Stomach smooth muscle (tissue), 2 donors: ENCODE measurements around the gene MAP2K2.
"Not testable (repeated sequence)": the region's sequence is repeated elsewhere in the genome, so short reads cannot be mapped to it uniquely, and the experiment has no call there.

Experiments
- H3K27ac ChIP-seq: one replicate; pipeline ENCODE4 v1.7.0; 2013; ENCODE audit warnings: mild to moderate bottlenecking, low read length, inconsistent platforms
- H3K27me3 ChIP-seq, 2 donors: one replicate each; pipeline ENCODE4 v1.7.0; 2013; ENCODE audit warnings: low read length in 2 of 2; ENCODE audit not compliant: insufficient read depth in 2 of 2, control insufficient read depth in 1 of 2
- H3K36me3 ChIP-seq, 2 donors: one replicate each; pipeline ENCODE4 v1.7.0; 2013; ENCODE audit warnings: low read length in 2 of 2; ENCODE audit not compliant: control insufficient read depth in 2 of 2, insufficient read depth in 2 of 2
- H3K4me1 ChIP-seq: one replicate; pipeline ENCODE4 v1.7.0; 2013; ENCODE audit warnings: low read length; ENCODE audit not compliant: control insufficient read depth, insufficient read depth
- H3K4me3 ChIP-seq, 2 donors: one replicate each; pipeline ENCODE4 v1.7.0; 2013; ENCODE audit warnings: low read length in 2 of 2
- H3K9ac ChIP-seq, 2 donors: one replicate each; pipeline ENCODE4 v1.7.0; 2013; ENCODE audit warnings: low read length in 2 of 2, mild to moderate bottlenecking in 1 of 2
- H3K9me3 ChIP-seq, 2 donors: one replicate each; pipeline ENCODE4 v1.7.0; 2013; ENCODE audit warnings: low read length in 2 of 2; ENCODE audit not compliant: control insufficient read depth in 2 of 2
- donor health status: healthy.
- donor health status: Pancreatic carcinoma.

The MAP2K2 gene

DNA sequence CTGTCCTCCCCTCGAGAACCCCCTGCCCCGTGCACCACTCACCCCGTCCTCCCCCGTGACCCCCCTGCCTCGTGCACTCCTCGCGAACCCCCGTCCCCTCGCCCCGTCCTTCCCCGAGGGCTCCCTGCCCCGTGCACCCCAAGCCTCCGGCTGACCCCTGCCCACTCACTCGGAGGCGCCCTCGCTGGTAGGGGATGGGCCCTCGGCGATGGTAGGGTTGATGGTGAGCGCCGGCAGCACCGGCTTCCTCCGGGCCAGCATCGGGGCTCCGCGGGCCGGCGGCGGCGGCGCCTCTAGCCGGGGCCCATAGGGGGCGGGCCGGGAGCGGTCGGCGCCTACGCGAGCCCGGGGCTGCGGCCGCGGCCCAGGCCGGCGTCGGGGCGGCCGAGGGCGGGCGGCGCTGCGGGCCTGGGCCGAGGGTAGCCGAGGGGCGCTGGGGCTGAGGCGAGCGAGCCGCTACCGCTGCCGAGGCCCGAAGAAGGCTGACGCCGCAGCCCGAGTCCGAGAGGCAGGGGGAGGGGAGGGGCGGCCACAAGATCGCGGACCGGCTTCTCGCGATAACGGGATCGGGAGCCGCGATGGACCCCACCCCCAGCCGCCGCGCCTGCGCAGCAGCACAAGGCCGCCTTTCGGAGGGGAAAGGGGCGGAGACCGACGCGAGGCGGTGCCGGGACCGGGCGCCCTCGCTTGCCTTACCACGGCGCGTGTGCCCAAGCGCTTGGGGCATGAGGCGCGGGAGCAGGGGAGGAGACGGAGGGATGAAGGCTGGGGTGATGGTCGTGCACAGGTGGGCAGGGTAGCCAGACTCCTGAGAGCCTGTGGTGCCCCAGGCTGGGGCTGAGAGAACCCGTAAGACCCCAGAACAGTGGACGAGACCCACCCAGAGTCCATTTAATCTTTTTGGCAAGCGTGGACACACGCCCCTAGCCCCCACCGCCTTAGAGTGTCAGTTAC is at the start of gene MAP2K2:
Gene MAP2K2 (minus strand): TSS at position 508 of the 954 bp plus-strand sequence. CDS start 247 bp downstream, at position 261.
- Histone ChIP-seq H3K4me1 (peaks cover 23% of the 10 kb centered on the region), H3K27ac (peak within 1 kb of the TSS; percentile 46), H3K27me3 (no peaks in the 10 kb centered on the region), H3K9me3 (no peaks in the 10 kb centered on the region), H3K36me3 (peaks cover 0 to 4% of the 10 kb centered on the region in 2 donors), H3K4me3 (peak within 1 kb of the TSS; percentile 81 to 86), H3K9ac (peak within 1 kb of the TSS; percentile 87 to 95)

DNA sequence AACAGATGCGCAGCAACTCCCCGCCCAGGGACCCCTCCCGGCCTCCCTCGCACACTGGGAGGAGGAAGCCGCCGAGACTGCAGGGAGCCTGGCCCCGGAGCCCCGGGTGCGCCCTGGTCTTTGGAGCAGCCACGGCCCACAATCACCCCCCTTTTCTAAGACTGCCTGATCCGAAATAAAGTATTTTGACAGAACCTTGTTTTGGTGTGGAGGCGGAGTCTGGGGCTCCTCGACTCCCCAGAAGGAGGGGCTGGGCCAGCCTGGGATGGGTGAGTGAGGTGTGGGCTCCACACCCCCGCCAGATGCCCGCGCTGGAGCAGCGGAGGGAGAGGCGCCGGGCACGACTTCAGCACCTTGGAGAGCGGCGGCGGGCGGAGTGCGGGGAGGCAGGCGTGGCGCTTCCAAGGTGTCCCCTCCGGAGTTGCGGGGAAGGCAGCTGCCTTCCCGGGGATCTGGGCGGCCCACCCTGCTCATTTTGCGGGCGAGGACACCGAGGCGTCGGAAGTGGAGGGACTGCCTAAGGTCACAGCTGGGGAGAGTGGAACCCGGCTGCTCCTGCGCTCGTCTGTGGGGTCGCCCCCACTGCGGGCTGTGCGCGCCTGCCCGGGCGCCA is 49.0 kb upstream of the MAP2K2 start:
- Histone ChIP-seq H3K36me3 (peaks cover 0 to 9% of the 10 kb centered on the region in 2 donors), H3K27ac (no peak overlapping the region), H3K27me3 (peaks cover 19 to 20% of the 10 kb centered on the region in 2 donors), H3K4me3 (no peak overlapping the region), H3K9me3 (no peaks in the 10 kb centered on the region), H3K4me1 (peaks cover 2% of the 10 kb centered on the region), H3K9ac (no peak overlapping the region)

- Histone ChIP-seq H3K4me3 (no peak overlapping the region), H3K36me3 (peaks cover 0 to 4% of the 10 kb centered on the region in 2 donors), H3K4me1 (peaks cover 2% of the 10 kb centered on the region), H3K27ac (no peak overlapping the region), H3K9me3 (no peaks in the 10 kb centered on the region), H3K27me3 (peaks cover 19 to 20% of the 10 kb centered on the region in 2 donors), H3K9ac (no peak overlapping the region)
These were observed 47.8 kb upstream of the MAP2K2 start for GRCh38 chr19:4171676-4172075.

GRCh38 chr19:4164262-4164661 is 40.3 kb upstream of the MAP2K2 start:
- Histone ChIP-seq H3K4me1 (no peaks in the 10 kb centered on the region), H3K4me3 (no peak overlapping the region), H3K27me3 (peaks cover 3 to 10% of the 10 kb centered on the region in 2 donors), H3K9ac (no peak overlapping the region), H3K36me3 (no peaks in the 10 kb centered on the region), H3K27ac (no peak overlapping the region), H3K9me3 (no peaks in the 10 kb centered on the region)

DNA sequence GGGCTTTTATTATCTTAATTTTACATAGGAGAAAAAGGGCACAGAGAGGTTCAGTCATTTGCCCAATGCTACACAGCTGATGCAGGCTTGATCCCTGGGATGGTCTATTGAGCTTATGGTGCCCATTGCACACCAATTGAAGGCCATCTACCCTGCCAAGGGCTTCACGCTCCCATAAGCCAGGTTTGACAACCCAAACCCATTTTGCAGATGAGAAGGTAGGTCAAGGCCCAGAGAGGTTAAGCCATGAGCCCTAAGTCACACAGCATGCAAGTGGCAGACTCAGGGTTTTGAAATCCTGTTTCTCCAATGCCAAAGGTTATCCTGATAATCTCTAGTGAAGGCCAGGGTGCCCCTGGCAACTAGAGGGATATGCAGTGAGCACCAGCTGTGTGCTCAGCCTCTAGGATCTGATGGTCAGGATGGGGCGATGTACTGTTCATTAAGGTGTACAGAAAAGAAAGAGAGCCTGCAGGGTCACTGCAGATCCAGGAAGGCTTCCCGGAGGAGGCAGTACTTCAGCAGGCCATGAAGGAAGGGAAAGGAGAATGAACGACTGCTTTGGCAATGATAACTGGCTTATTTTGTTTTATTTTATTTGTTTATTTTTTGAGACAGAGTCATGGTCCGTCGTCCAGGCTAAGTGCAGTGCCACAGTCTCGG is 37.6 kb upstream of the MAP2K2 start:
- H3K9ac ChIP-seq: no peak overlapping the region
- no peak overlapping the region for H3K4me3 ChIP-seq
- no peak overlapping the region for H3K27ac ChIP-seq
- H3K9me3 ChIP-seq: no peaks in the 10 kb centered on the region
- no peaks in the 10 kb centered on the region for H3K36me3 ChIP-seq
- H3K4me1 ChIP-seq: no peaks in the 10 kb centered on the region
- peaks cover 1 to 10% of the 10 kb centered on the region in 2 donors for H3K27me3 ChIP-seq

GRCh38 chr19:4157971-4158370 is 34.0 kb upstream of the MAP2K2 start:
- H3K27me3 ChIP-seq: peaks cover 6 to 11% of the 10 kb centered on the region in 2 donors
- H3K27ac ChIP-seq, H3K4me3 ChIP-seq, H3K9ac ChIP-seq, H3K36me3 ChIP-seq, H3K9me3 ChIP-seq, H3K4me1 ChIP-seq: not testable (repeated sequence)

GRCh38 chr19:4157164-4157563 is 33.2 kb upstream of the MAP2K2 start:
- Histone ChIP-seq H3K27me3 (peaks cover 6 to 11% of the 10 kb centered on the region in 2 donors), H3K4me3 (no peak overlapping the region), H3K27ac (no peak overlapping the region), H3K36me3 (no peaks in the 10 kb centered on the region), H3K9ac (no peak overlapping the region), H3K4me1 (no peaks in the 10 kb centered on the region), H3K9me3 (no peaks in the 10 kb centered on the region)

DNA sequence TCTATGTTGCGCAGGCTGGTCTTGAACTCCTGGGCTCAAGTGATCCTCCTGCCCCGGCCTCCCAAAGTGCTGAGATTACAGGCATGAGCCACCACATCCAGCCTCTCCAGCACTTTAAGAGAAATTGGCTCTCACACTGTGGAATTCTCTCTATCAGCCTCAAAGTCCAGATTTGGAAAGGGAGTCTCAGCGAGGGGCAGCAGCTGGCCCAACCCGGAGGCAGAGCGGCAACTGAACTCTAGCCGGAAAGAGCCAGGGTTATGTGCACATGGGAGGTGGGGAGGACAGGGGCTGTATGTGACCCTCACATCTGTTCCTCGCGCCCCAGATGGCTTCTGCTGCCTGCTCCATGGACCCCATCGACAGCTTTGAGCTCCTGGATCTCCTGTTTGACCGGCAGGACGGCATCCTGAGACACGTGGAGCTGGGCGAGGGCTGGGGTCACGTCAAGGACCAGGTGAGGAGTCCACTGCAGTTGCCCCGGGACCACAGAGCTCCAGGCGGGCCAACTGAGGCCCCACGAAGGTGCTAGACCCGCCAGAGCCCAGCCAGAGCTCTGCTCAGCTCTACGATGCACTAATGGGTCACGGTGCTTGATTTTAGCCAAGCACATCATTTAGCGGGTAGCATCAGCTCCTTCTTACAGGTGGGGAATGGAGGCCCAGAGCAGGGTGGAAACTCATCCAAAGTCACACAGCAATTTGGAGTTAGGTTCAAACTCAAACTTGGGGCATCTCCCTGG is 30.8 kb upstream of the MAP2K2 start:
- no peaks in the 10 kb centered on the region for H3K36me3 ChIP-seq
- no peaks in the 10 kb centered on the region for H3K9me3 ChIP-seq
- H3K4me3 ChIP-seq: no peak overlapping the region
- no peak overlapping the region for H3K9ac ChIP-seq
- H3K4me1 ChIP-seq: no peaks in the 10 kb centered on the region
- H3K27ac ChIP-seq: no peak overlapping the region
- peaks cover 8 to 12% of the 10 kb centered on the region in 2 donors for H3K27me3 ChIP-seq

GRCh38 chr19:4152241-4152998 is 28.5 kb upstream of the MAP2K2 start:
- no peaks in the 10 kb centered on the region for H3K4me1 ChIP-seq
- H3K4me3 ChIP-seq: no peak overlapping the region
- no peaks in the 10 kb centered on the region for H3K9me3 ChIP-seq
- H3K27me3 ChIP-seq: peaks cover 11 to 13% of the 10 kb centered on the region in 2 donors
- H3K27ac ChIP-seq: no peak overlapping the region
- H3K36me3 ChIP-seq: no peaks in the 10 kb centered on the region
- no peak overlapping the region for H3K9ac ChIP-seq
